Progenitor cell of endocrine pancreas (in vitro differentiated cells): Measurements from ENCODE around the gene PLSCR2. TPM values are rescaled to one million over a fixed set of nuclear protein-coding genes. Genes with fewer than 3 reads are reported as not detected.

Experiments
- DNase-seq: peaks from one replicate; pipeline ENCODE4 v3.0.0; 2021; ENCODE audit warnings: low spot score; ENCODE audit not compliant: unreplicated experiment
- H3K27ac Mint-ChIP-seq: 2 replicates; pipeline ENCODE4 v1.8.0; 2021; ENCODE audit warnings: mild to moderate bottlenecking, moderate library complexity, mixed read lengths
- H3K27me3 Mint-ChIP-seq: 2 replicates; pipeline ENCODE4 v1.8.0; 2021; ENCODE audit warnings: mixed read lengths
- H3K36me3 Mint-ChIP-seq: 2 replicates; pipeline ENCODE4 v1.8.0; 2022; ENCODE audit warnings: mixed read lengths; ENCODE audit not compliant: insufficient read depth
- H3K4me1 Mint-ChIP-seq: 2 replicates; pipeline ENCODE4 v1.8.0; 2021; ENCODE audit warnings: low read depth, mixed read lengths
- H3K4me3 Mint-ChIP-seq: 2 replicates; pipeline ENCODE4 v1.8.0; 2021; ENCODE audit warnings: low read depth, mild to moderate bottlenecking, moderate library complexity, mixed read lengths
- H3K9me3 Mint-ChIP-seq: 2 replicates; pipeline ENCODE4 v1.8.0; 2021; ENCODE audit warnings: low read depth, mixed read lengths
- total RNA-seq: library from RNA; stranded (reverse); gene quantifications from 2 replicates; pipeline ENCODE4 v1.2.1, GENCODE V29; 2021
- TF ChIP-seq, protein P1 (sequence below): fragments of 200-600 bp; sonication (generic); IDR thresholded peaks from one replicate; pipeline ENCODE4 v1.5.0; 2021; ENCODE audit warnings: antibody characterized with exemption, mild to moderate bottlenecking; ENCODE audit not compliant: unreplicated experiment

Gene PLSCR2
- total RNA-seq, 1 donor from 2014 or later, result not detected

- TF ChIP-seq, protein P1, sequence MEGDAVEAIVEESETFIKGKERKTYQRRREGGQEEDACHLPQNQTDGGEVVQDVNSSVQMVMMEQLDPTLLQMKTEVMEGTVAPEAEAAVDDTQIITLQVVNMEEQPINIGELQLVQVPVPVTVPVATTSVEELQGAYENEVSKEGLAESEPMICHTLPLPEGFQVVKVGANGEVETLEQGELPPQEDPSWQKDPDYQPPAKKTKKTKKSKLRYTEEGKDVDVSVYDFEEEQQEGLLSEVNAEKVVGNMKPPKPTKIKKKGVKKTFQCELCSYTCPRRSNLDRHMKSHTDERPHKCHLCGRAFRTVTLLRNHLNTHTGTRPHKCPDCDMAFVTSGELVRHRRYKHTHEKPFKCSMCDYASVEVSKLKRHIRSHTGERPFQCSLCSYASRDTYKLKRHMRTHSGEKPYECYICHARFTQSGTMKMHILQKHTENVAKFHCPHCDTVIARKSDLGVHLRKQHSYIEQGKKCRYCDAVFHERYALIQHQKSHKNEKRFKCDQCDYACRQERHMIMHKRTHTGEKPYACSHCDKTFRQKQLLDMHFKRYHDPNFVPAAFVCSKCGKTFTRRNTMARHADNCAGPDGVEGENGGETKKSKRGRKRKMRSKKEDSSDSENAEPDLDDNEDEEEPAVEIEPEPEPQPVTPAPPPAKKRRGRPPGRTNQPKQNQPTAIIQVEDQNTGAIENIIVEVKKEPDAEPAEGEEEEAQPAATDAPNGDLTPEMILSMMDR, result no peak
- no peaks in the 10 kb centered on the region for H3K36me3 Mint-ChIP-seq
- no peaks in the 10 kb centered on the region for H3K27me3 Mint-ChIP-seq
- peaks cover 12% of the 10 kb centered on the region for H3K9me3 Mint-ChIP-seq
- no peaks in the 10 kb centered on the region for H3K4me1 Mint-ChIP-seq
- DNase-seq, result no peak
- no peak overlapping the region for H3K27ac Mint-ChIP-seq
- no peak overlapping the region for H3K4me3 Mint-ChIP-seq
Measured at GRCh38 chr3:146496251-146496650, 26.9 kb upstream of the PLSCR2 start.

DNA sequence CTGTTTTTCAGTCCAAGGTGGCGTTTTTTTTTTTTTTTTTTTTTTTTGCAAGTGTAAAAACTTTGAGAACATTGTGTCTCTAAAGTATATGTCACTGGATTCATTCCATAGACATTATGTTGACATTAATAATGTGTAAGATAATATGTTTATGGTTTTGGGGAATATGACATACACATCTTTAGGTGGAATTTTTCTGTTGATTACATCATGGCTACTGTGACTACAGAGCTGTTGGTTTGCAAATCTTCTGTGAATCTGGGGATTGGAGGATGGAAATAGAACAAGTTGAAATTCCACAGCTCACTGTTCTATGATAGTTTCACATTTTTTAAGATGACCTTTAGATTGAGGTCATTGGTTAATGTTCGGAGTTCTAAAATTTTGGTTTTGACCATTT, 24.4 kb upstream of the PLSCR2 start:
- Mint-ChIP-seq H3K36me3 (peaks cover 2% of the 10 kb centered on the region), H3K9me3 (peaks cover 15% of the 10 kb centered on the region), H3K4me1 (no peaks in the 10 kb centered on the region), H3K27ac (no peak overlapping the region), H3K27me3 (no peaks in the 10 kb centered on the region), H3K4me3 (no peak overlapping the region)
- TF ChIP-seq, protein P1, result no peak
- no peak for DNase-seq

DNA sequence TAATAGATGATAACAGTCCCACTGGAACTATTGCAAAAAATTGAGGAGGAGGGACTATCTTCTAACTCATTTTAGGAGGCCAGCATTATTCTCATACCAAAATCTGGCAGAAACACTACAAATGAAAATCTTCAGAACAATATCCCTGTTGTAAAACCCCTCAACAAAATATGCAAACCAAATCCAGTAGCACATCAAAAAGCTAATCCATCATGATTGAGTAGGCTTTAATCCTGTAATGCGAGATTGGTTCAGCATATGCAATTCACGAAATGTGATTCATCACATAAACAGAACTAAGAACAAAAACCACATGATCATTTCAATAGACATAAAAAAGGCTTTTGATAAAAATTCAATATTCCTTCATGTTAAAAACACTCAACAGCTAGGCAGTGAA, 23.9 kb upstream of the PLSCR2 start:
- Mint-ChIP-seq H3K36me3 (peaks cover 2% of the 10 kb centered on the region), H3K4me3 (no peak overlapping the region), H3K4me1 (no peaks in the 10 kb centered on the region), H3K27ac (no peak overlapping the region), H3K27me3 (no peaks in the 10 kb centered on the region), H3K9me3 (peaks cover 15% of the 10 kb centered on the region)
- no peak for DNase-seq
- TF ChIP-seq, protein P1, result no peak

DNA sequence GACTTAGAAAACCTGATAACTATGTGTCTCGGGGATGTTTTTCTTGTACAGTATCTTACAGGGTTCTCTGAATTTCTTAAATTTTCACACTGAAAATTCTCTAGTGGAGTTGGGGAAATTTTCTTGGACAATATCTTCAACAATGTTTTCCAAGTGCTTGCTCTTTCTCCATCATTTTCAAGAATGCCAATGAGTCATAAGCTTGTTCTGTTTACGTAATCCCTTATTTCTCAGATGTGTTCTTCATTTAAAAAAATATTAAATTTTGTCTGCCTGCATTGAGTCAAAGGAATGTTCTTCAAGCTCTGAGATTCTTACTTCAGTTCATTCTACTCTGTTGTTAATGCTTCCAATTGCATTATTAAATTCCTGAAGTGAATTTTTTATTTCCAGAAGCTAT, 21.9 kb upstream of the PLSCR2 start:
- Mint-ChIP-seq H3K9me3 (peaks cover 28% of the 10 kb centered on the region), H3K4me3 (no peak overlapping the region), H3K27me3 (no peaks in the 10 kb centered on the region), H3K36me3 (peaks cover 2% of the 10 kb centered on the region), H3K4me1 (no peaks in the 10 kb centered on the region), H3K27ac (no peak overlapping the region)
- DNase-seq, result no peak
- TF ChIP-seq, protein P1, result no peak

- Mint-ChIP-seq H3K36me3 (peaks cover 7% of the 10 kb centered on the region), H3K9me3 (peaks cover 34% of the 10 kb centered on the region), H3K4me3 (no peak overlapping the region)
Measured at GRCh38 chr3:146485297-146485696, 15.9 kb upstream of the PLSCR2 start.

More at GRCh38 chr3:146485297-146485696, 15.9 kb upstream of the PLSCR2 start:
- TF ChIP-seq, protein P1, result no peak
- no peak overlapping the region for H3K27ac Mint-ChIP-seq
- H3K27me3 Mint-ChIP-seq, result no peaks in the 10 kb centered on the region
- peaks cover 7% of the 10 kb centered on the region for H3K4me1 Mint-ChIP-seq
- DNase-seq, result no peak
